Suprapubic skin (tissue), 4 donors: ENCODE data around the gene DDAH2. TPM values are rescaled to one million over a fixed set of nuclear protein-coding genes. Genes with fewer than 3 reads are reported as not detected.
A peak's percentile ranks its signal among the peaks of the same experiment; 100 is the strongest.

Experiments
- DNase-seq, 2 donors: peaks; one replicate each; pipeline ENCODE4 v3.0.0-alpha.2; 2019; ENCODE audit warnings: low spot score in 2 of 2
- H3K27ac ChIP-seq: fragments of 200-600 bp; sonication (generic); one replicate; pipeline ENCODE4 v1.5.1; 2019
- H3K27me3 ChIP-seq: fragments of 200-600 bp; sonication (generic); one replicate; pipeline ENCODE4 v1.5.1; 2019
- H3K36me3 ChIP-seq: fragments of 200-600 bp; sonication (generic); one replicate; pipeline ENCODE4 v1.5.1; 2019
- H3K4me1 ChIP-seq: fragments of 200-600 bp; sonication (generic); one replicate; pipeline ENCODE4 v1.5.1; 2019
- H3K4me3 ChIP-seq: fragments of 200-600 bp; sonication (generic); one replicate; pipeline ENCODE4 v1.5.1; 2019; ENCODE audit warnings: mild to moderate bottlenecking
- H3K9me3 ChIP-seq: fragments of 200-600 bp; sonication (generic); one replicate; pipeline ENCODE4 v1.5.1; 2019
- CTCF ChIP-seq, 2 donors: fragments of 200-600 bp in 1 of 2; fragments of 450-650 bp in 1 of 2; sonication (generic) in 1 of 2; IDR thresholded peaks; one replicate each; pipeline ENCODE4 v1.5.1; 2016 to 2019; ENCODE audit warnings: antibody characterized with exemption in 2 of 2, mild to moderate bottlenecking in 1 of 2, moderate library complexity in 1 of 2
- EP300 ChIP-seq: sonication (generic); formaldehyde crosslinking; IDR thresholded peaks from one replicate; pipeline ENCODE4 v1.6.1; 2017; ENCODE audit warnings: antibody characterized with exemption
- POLR2A ChIP-seq, 2 donors: fragments of 450-650 bp; IDR thresholded peaks; one replicate each; pipeline ENCODE4 v1.6.1; 2017; ENCODE audit warnings: antibody characterized with exemption in 2 of 2, mild to moderate bottlenecking in 2 of 2, moderate library complexity in 2 of 2
- POLR2AphosphoS5 ChIP-seq, 3 donors: sonication (generic); formaldehyde crosslinking; IDR thresholded peaks; one replicate each; pipeline ENCODE4 v1.6.1; 2017; ENCODE audit warnings: antibody characterized with exemption in 3 of 3
- WGBS: methylation state at CpG from one replicate; pipeline ENCODE4 v1.1.5; 2018; 5-methylcytosine and 5-hydroxymethylcytosine counted together
- total RNA-seq, 4 donors: library from RNA; depleted of rRNA; stranded (reverse); fragments of >200 nt; gene quantifications; one replicate each; pipeline ENCODE4 v1.1.0, GENCODE V29; 2016

Gene DDAH2
- total RNA-seq, 4 donors from 2014 or later = 66.8 to 84.2 (median 68.3) TPM

- peaks cover 75% of the 10 kb centered on the region for H3K4me1 ChIP-seq
- no peak for DNase-seq
- 60% methylated on average over 1 of the region's 1 CpG for WGBS
- peak overlapping the region; percentile 88 for H3K27ac ChIP-seq
- H3K27me3 ChIP-seq = no peaks in the 10 kb centered on the region
- H3K9me3 ChIP-seq = no peaks in the 10 kb centered on the region
- TF ChIP-seq CTCF (IDR thresholded peaks at IDR 0.05) (no peak), EP300 (no peak), POLR2AphosphoS5 (IDR thresholded peaks at IDR 0.05) (no peak), POLR2A (IDR thresholded peaks at IDR 0.05) (no peak)
- no peak overlapping the region for H3K4me3 ChIP-seq
- no peaks in the 10 kb centered on the region for H3K36me3 ChIP-seq
Observed at GRCh38 chr6:31718265-31718664, 10.8 kb downstream of the DDAH2 start.

- 50% methylated on average over 10 of the region's 10 CpGs for WGBS
- no peak for DNase-seq
- H3K36me3 ChIP-seq = no peaks in the 10 kb centered on the region
- H3K27ac ChIP-seq = peak overlapping the region; percentile 88
- no peaks in the 10 kb centered on the region for H3K9me3 ChIP-seq
- H3K4me3 ChIP-seq = no peak overlapping the region
- H3K4me1 ChIP-seq = peaks cover 81% of the 10 kb centered on the region
- no peaks in the 10 kb centered on the region for H3K27me3 ChIP-seq
- TF ChIP-seq EP300 (no peak), POLR2A (IDR thresholded peaks at IDR 0.05) (no peak), POLR2AphosphoS5 (IDR thresholded peaks at IDR 0.05) (no peak), CTCF (IDR thresholded peaks at IDR 0.05) (no peak)
Observed at GRCh38 chr6:31717499-31718222, 11.4 kb downstream of the DDAH2 start.

- Histone ChIP-seq H3K36me3 (no peaks in the 10 kb centered on the region), H3K27ac (peak within 1 kb of the TSS; percentile 38), H3K4me1 (peaks cover 89% of the 10 kb centered on the region), H3K27me3 (no peaks in the 10 kb centered on the region), H3K9me3 (no peaks in the 10 kb centered on the region), H3K4me3 (no peak within 1 kb of the TSS)
- no peak for TF ChIP-seq EP300
- TF ChIP-seq POLR2A (IDR thresholded peaks at IDR 0.05) = no peak
- TF ChIP-seq POLR2AphosphoS5 (IDR thresholded peaks at IDR 0.05) = no peak
- no peak for TF ChIP-seq CTCF (IDR thresholded peaks at IDR 0.05)
- 48% methylated on average over 9 of the region's 16 CpGs for WGBS
- no peak for DNase-seq
Observed at GRCh38 chr6:31715022-31715958, 13.8 kb downstream of the DDAH2 start, which contains the start of gene LY6G6D. LY6G6D (plus strand) TSS chr6:31715348; CDS start chr6:31715356, 8 bp downstream.

GRCh38 chr6:31713991-31714684 lies 15.0 kb downstream of the DDAH2 start:
- no peak for DNase-seq
- no peaks in the 10 kb centered on the region for H3K9me3 ChIP-seq
- H3K27ac ChIP-seq = peak overlapping the region; percentile 45
- 38% methylated on average over 5 of the region's 5 CpGs for WGBS
- TF ChIP-seq POLR2A (IDR thresholded peaks at IDR 0.05) = no peak
- TF ChIP-seq CTCF (IDR thresholded peaks at IDR 0.05) = no peak
- no peak for TF ChIP-seq EP300
- no peak for TF ChIP-seq POLR2AphosphoS5 (IDR thresholded peaks at IDR 0.05)
- H3K4me3 ChIP-seq = no peak overlapping the region
- no peaks in the 10 kb centered on the region for H3K36me3 ChIP-seq
- H3K27me3 ChIP-seq = no peaks in the 10 kb centered on the region
- peaks cover 77% of the 10 kb centered on the region for H3K4me1 ChIP-seq
